OCI-LY7 (cell line): ENCODE measurements around the gene C17orf78.

Experiments
- EZH2phosphoT487 ChIP-seq: fragments of 200-600 bp; sonication (generic); IDR thresholded peaks from 2 replicates; pipeline ENCODE4 v1.6.1; 2018; ENCODE audit warnings: low read depth, borderline replicate concordance, mild to moderate bottlenecking, mixed run types, antibody characterized with exemption, low read length, moderate library complexity, mixed read lengths
- TF ChIP-seq, protein P1 (sequence below): fragments of 200-600 bp; sonication (generic); conservative IDR thresholded peaks from 2 replicates; pipeline ENCODE4 v1.5.1; 2014; ENCODE audit warnings: mild to moderate bottlenecking, antibody characterized with exemption, low read length, moderate library complexity, mixed read lengths

GRCh38 chr17:37429039-37429438, 53.3 kb downstream of the C17orf78 start:
- TF ChIP-seq, protein P1, sequence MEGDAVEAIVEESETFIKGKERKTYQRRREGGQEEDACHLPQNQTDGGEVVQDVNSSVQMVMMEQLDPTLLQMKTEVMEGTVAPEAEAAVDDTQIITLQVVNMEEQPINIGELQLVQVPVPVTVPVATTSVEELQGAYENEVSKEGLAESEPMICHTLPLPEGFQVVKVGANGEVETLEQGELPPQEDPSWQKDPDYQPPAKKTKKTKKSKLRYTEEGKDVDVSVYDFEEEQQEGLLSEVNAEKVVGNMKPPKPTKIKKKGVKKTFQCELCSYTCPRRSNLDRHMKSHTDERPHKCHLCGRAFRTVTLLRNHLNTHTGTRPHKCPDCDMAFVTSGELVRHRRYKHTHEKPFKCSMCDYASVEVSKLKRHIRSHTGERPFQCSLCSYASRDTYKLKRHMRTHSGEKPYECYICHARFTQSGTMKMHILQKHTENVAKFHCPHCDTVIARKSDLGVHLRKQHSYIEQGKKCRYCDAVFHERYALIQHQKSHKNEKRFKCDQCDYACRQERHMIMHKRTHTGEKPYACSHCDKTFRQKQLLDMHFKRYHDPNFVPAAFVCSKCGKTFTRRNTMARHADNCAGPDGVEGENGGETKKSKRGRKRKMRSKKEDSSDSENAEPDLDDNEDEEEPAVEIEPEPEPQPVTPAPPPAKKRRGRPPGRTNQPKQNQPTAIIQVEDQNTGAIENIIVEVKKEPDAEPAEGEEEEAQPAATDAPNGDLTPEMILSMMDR: no peak
- no peak for TF ChIP-seq EZH2phosphoT487
